Ectodermal cell (in vitro differentiated cells): Measurements from ENCODE around the gene HLCS.

Source experiments
- H3K27ac ChIP-seq: 2 replicates; pipeline ENCODE4 v1.7.0; 2013; ENCODE audit warnings: mild to moderate bottlenecking, low read depth, low read length; ENCODE audit not compliant: insufficient read depth, poor library complexity, severe bottlenecking
- H3K27me3 ChIP-seq: 2 replicates; pipeline ENCODE4 v1.7.0; 2013; ENCODE audit warnings: mild to moderate bottlenecking, low read length; ENCODE audit not compliant: insufficient read depth, control insufficient read depth, poor library complexity, severe bottlenecking
- H3K36me3 ChIP-seq: one replicate; pipeline ENCODE4 v1.7.0; 2013; ENCODE audit warnings: low read length; ENCODE audit not compliant: control insufficient read depth, insufficient read depth
- H3K4me1 ChIP-seq: one replicate; pipeline ENCODE4 v1.7.0; 2013; ENCODE audit warnings: low read length; ENCODE audit not compliant: control insufficient read depth, insufficient read depth
- H3K4me3 ChIP-seq: 2 replicates; pipeline ENCODE4 v1.7.0; 2013; ENCODE audit warnings: low read depth, low read length, control low read depth; ENCODE audit not compliant: insufficient read depth
- H3K9me3 ChIP-seq: 2 replicates; pipeline ENCODE4 v1.7.0; 2013; ENCODE audit warnings: mild to moderate bottlenecking, low read length, moderate library complexity; ENCODE audit not compliant: control insufficient read depth
- WGBS, 2 experiments: methylation state at CpG; one replicate each; pipeline ENCODE4 v1.1.7; 2013; ENCODE audit warnings: missing lambda C conversion rate in 2 of 2; 5-methylcytosine and 5-hydroxymethylcytosine counted together

HLCS gene

GRCh38 chr21:36717976-36718375, 248.5 kb downstream of the HLCS start:
- H3K9me3 ChIP-seq, result no peaks in the 10 kb centered on the region
- H3K36me3 ChIP-seq, result no peaks in the 10 kb centered on the region
- peaks cover 21% of the 10 kb centered on the region for H3K27me3 ChIP-seq
- 59 to 62% methylated on average over 6 of the region's 6 CpGs for WGBS, 2 experiments
- no peak overlapping the region for H3K27ac ChIP-seq
- H3K4me1 ChIP-seq, result no peaks in the 10 kb centered on the region
- no peak overlapping the region for H3K4me3 ChIP-seq

GRCh38 chr21:36716836-36717235, 249.6 kb downstream of the HLCS start:
- H3K4me3 ChIP-seq, result no peak overlapping the region
- WGBS, 2 experiments, result 91% methylated on average over 9 of the region's 9 CpGs
- H3K4me1 ChIP-seq, result no peaks in the 10 kb centered on the region
- H3K27ac ChIP-seq, result no peak overlapping the region
- no peaks in the 10 kb centered on the region for H3K9me3 ChIP-seq
- no peaks in the 10 kb centered on the region for H3K36me3 ChIP-seq
- peaks cover 32% of the 10 kb centered on the region for H3K27me3 ChIP-seq

GRCh38 chr21:36716387-36716786, 250.1 kb downstream of the HLCS start:
- Histone ChIP-seq H3K27ac (no peak overlapping the region), H3K9me3 (no peaks in the 10 kb centered on the region), H3K4me1 (no peaks in the 10 kb centered on the region), H3K27me3 (peaks cover 37% of the 10 kb centered on the region), H3K36me3 (no peaks in the 10 kb centered on the region), H3K4me3 (no peak overlapping the region)
- WGBS, 2 experiments, result 83 to 95% methylated on average over 1 to 2 of the region's 2 CpGs

- 79 to 93% methylated on average over 2 to 3 of the region's 3 CpGs for WGBS, 2 experiments
- no peak overlapping the region for H3K4me3 ChIP-seq
- H3K36me3 ChIP-seq, result no peaks in the 10 kb centered on the region
- peaks cover 63% of the 10 kb centered on the region for H3K27me3 ChIP-seq
- no peaks in the 10 kb centered on the region for H3K9me3 ChIP-seq
- no peak overlapping the region for H3K27ac ChIP-seq
- peaks cover 8% of the 10 kb centered on the region for H3K4me1 ChIP-seq
These were observed 252.7 kb downstream of the HLCS start for GRCh38 chr21:36713746-36714145.

GRCh38 chr21:36710729-36711048, 255.8 kb downstream of the HLCS start:
- Histone ChIP-seq H3K27me3 (peaks cover 94% of the 10 kb centered on the region), H3K4me3 (peak overlapping the region; percentile 1), H3K36me3 (no peaks in the 10 kb centered on the region), H3K27ac (no peak overlapping the region), H3K4me1 (peaks cover 20% of the 10 kb centered on the region), H3K9me3 (no peaks in the 10 kb centered on the region)
- 4 to 8% methylated on average over 13 of the region's 13 CpGs for WGBS, 2 experiments

GRCh38 chr21:36709868-36710728, 256.4 kb downstream of the HLCS start:
- peak overlapping the region; percentile 1 for H3K4me3 ChIP-seq

GRCh38 chr21:36709030-36709867, 257.2 kb downstream of the HLCS start:
- no peaks in the 10 kb centered on the region for H3K36me3 ChIP-seq
- 2% methylated on average over 54 to 55 of the region's 55 CpGs for WGBS, 2 experiments

More at GRCh38 chr21:36709868-36710728, 256.4 kb downstream of the HLCS start:
- no peaks in the 10 kb centered on the region for H3K9me3 ChIP-seq
- peaks cover 20% of the 10 kb centered on the region for H3K4me1 ChIP-seq
- H3K27ac ChIP-seq, result no peak overlapping the region
- no peaks in the 10 kb centered on the region for H3K36me3 ChIP-seq
- peaks cover 100% of the 10 kb centered on the region for H3K27me3 ChIP-seq
- WGBS, 2 experiments, result 5% methylated on average over 36 to 38 of the region's 38 CpGs

GRCh38 chr21:36708286-36709029, 258.0 kb downstream of the HLCS start:
- peaks cover 100% of the 10 kb centered on the region for H3K27me3 ChIP-seq
- 2% methylated on average over 44 of the region's 44 CpGs for WGBS, 2 experiments
- no peaks in the 10 kb centered on the region for H3K36me3 ChIP-seq
- no peak overlapping the region for H3K27ac ChIP-seq
- peaks cover 20% of the 10 kb centered on the region for H3K4me1 ChIP-seq
- H3K9me3 ChIP-seq, result no peaks in the 10 kb centered on the region
- H3K4me3 ChIP-seq, result no peak overlapping the region

More at GRCh38 chr21:36709030-36709867, 257.2 kb downstream of the HLCS start:
- Histone ChIP-seq H3K9me3 (no peaks in the 10 kb centered on the region), H3K27me3 (peaks cover 100% of the 10 kb centered on the region), H3K4me1 (peaks cover 20% of the 10 kb centered on the region), H3K4me3 (no peak overlapping the region), H3K27ac (no peak overlapping the region)

GRCh38 chr21:36707763-36708285, 258.6 kb downstream of the HLCS start:
- H3K27ac ChIP-seq, result no peak overlapping the region
- H3K4me1 ChIP-seq, result peaks cover 20% of the 10 kb centered on the region
- 2% methylated on average over 53 of the region's 53 CpGs for WGBS, 2 experiments
- peaks cover 100% of the 10 kb centered on the region for H3K27me3 ChIP-seq
- no peaks in the 10 kb centered on the region for H3K36me3 ChIP-seq
- H3K9me3 ChIP-seq, result no peaks in the 10 kb centered on the region
- H3K4me3 ChIP-seq, result no peak overlapping the region
